ENCODE data around the gene CHST3.

- no peak for TF ChIP-seq YY1 (IDR thresholded peaks at IDR 0.05; ENCODE audit: insufficient read depth, insufficient read length)
- no peak for TF ChIP-seq ZNF274 (IDR thresholded peaks at IDR 0.05; ENCODE audit: low read depth, low read length)
- TF ChIP-seq SUZ12 (IDR thresholded peaks at IDR 0.05; ENCODE audit: extremely low read depth, insufficient read depth, insufficient read length), result no peak
Observed at GRCh38 chr10:72001033-72001395, 36.8 kb downstream of the CHST3 start.
